GM19193 (cell line): Measurements from ENCODE around the gene RNF213.

Experiments used
- POLR2A ChIP-seq: IDR thresholded peaks from 4 replicates; pipeline ENCODE4 v1.6.1; 2011; ENCODE audit not compliant: insufficient read depth, insufficient read length; ENCODE audit errors: extremely low read depth

RNF213 gene

DNA sequence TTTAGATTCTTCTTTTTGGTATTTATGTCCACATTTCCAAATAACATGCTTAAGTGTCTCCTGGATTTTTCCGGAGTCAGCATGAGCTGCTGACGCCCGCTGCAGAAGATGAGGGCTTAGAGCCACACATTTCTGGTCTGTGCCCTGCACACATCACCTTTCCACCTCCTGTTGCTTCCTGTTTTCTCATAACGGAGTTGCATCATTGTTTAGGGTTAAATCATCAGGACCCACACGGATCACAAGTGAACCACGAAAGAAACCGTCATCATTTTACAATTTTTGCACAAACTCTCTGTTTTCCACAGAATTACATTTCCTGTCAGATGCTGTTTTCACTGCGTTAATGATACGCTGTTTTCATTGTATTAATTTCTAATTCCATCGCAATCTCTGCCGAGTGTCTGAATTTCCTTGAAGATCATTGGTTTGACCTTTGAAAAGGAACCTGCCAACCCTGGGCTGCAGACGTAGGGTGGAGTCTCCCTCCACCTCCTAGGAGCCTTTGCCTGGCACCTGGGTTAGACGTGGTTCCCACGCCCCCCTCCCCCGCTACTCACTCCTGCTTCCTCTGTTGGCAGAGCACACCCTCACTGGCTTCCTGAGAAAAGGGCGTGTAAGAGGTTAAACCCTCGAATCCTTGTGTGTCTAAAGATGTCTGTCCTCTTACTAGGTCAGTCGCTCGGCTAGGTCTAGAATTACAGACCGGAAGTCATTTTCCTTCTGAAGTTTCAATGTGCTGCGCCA, 68.2 kb downstream of the RNF213 start:
- no peak for TF ChIP-seq POLR2A

DNA sequence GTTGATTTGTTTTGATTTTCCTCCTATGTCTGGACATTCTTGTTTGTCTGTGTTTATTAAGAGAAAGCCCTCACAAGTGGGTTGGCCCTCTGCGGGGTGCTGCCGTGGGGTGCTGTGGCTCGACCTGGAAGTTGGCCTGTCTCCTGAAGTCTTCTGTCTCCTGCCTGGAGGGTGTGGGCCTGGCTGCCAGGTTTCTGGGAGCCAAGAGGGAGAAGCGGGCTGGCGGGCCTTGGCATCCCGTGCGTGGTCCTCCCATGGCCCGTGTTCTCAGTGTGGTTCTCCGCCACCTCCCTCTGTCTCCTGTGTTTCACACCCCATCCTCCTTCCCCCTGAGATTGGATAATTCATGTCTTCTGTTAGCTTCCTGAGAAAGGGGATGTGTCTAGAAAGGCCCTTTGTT, 69.6 kb downstream of the RNF213 start:
- TF ChIP-seq POLR2A, result no peak

DNA sequence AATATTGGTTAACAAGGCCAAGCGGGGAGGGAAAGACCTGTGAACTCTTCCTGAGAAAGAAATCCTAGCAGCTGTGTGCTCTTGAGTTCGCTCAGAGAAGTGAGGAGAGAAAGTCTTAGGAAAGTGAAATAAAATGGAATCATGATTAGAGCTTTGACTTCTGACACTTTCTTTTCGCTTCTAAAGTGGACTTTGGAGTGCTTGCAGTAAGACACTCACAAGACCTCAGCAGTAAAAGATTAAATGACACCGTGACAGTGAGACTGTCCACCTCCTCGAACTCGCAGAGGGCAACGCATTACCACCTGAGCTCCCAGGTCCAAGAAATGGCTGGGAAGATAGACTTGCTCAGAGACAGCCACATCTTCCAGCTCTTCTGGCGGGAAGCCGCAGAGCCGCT, 71.2 kb downstream of the RNF213 start:
- no peak for TF ChIP-seq POLR2A

DNA sequence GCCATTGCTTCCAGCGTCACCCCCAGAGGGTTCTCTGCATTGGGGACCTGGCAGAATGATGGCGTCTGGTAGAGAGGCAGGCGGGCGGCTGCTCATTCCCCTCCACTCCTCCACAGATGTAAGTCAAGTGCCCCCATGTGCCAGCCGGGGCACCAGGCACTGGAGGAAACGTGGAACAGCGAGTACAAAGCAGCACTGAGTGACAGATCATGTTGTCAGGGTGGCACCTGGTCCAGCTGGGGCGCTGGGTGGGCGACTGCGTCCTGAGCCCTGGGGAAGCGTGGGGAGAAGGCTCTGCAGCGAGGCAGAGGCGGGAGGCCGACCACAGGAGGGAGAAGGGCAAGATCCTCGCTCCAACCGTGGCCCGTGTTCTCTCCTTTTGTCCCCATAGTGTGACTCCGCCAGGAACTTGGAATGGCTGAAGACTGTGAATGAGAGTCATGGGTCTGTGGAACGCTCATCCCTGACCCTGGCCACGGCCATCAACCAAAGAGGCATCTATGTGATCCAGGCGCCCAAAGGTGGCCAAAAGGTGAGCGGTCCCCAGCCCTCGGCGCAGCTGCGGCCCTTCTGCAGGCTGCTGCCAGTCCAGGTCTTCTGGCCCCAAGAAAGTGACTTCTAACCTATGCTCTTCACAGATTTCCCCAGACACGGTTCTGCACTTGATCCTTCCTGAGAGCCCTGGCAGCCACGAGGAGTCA, 76.7 kb downstream of the RNF213 start:
- TF ChIP-seq POLR2A, result no peak

DNA sequence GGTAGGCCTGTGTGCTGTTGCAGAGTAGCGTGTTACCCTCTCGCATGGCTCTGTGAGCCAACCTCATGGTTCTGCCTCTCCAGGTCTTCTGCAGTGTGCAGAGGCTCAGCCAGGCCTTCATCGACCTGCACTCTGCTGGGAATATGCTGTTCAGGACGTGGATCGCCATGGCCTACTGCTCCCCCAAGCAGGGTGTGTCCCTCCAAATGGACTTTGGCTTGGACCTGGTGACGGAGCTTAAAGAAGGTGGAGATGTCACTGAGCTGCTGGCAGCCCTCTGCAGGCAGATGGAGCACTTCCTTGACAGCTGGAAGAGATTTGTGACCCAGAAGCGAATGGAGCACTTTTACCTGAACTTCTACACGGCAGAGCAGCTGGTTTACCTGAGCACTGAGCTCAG, 78.5 kb downstream of the RNF213 start:
- no peak for TF ChIP-seq POLR2A

DNA sequence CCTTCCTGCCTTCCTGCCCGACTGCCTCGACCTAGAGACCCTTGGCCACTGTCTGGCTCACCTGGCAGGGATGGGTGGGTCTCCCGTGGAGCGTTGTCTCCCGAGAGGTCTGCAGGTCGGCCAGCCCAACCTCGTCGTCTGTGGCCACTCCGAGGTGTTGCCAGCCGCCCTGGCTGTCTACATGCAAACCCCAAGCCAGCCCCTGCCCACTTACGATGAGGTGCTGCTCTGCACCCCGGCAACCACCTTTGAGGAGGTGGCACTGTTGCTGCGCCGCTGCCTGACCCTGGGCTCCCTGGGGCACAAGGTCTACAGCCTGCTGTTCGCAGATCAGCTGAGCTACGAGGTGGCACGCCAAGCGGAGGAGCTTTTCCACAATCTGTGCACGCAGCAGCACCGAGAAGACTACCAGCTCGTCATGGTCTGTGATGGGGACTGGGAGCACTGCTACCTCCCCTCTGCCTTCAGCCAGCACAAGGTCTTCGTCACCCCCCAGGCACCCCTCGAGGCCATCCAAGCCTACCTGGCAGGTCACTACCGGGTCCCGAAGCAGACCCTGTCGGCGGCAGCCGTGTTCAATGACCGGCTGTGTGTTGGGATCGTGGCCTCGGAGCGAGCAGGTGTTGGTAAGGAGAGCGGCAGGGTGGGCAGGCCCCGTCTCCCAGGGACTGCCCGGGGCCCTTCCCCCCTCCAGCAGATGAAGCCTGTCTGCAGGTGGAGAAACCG, 79.2 kb downstream of the RNF213 start:
- no peak for TF ChIP-seq POLR2A

DNA sequence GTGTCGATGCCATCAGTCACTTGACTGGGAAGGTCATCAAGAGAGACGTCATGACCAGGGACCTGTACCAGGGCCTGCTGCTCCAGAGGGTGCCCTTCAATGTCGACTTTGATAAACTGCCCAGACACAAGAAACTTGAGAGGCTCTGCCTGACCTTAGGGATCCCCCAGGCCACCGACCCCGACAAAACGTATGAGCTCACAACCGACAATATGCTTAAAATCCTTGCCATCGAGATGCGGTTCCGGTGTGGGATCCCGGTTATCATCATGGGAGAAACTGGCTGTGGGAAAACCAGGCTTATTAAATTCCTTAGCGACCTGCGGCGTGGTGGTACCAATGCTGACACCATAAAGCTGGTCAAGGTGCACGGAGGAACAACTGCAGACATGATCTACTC, 84.7 kb downstream of the RNF213 start:
- no peak for TF ChIP-seq POLR2A

DNA sequence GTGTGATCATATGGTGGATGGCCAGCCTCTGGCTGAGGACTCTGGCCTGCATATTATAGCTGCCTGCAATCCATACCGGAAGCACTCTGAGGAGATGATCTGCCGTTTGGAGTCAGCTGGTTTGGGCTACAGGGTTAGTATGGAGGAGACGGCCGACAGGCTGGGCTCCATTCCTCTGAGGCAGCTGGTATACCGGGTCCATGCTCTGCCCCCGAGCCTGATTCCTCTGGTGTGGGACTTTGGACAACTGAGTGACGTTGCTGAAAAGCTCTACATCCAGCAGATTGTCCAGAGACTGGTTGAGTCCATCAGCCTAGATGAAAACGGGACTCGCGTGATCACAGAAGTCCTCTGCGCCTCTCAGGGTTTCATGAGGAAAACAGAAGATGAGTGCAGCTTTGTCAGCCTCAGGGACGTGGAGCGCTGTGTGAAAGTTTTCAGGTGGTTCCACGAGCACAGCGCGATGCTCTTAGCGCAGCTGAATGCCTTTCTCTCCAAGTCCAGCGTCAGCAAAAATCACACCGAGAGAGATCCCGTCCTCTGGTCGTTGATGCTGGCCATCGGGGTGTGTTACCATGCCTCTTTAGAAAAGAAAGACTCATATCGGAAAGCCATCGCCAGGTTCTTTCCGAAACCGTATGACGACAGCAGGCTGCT, 85.3 kb downstream of the RNF213 start:
- TF ChIP-seq POLR2A, result no peak

DNA sequence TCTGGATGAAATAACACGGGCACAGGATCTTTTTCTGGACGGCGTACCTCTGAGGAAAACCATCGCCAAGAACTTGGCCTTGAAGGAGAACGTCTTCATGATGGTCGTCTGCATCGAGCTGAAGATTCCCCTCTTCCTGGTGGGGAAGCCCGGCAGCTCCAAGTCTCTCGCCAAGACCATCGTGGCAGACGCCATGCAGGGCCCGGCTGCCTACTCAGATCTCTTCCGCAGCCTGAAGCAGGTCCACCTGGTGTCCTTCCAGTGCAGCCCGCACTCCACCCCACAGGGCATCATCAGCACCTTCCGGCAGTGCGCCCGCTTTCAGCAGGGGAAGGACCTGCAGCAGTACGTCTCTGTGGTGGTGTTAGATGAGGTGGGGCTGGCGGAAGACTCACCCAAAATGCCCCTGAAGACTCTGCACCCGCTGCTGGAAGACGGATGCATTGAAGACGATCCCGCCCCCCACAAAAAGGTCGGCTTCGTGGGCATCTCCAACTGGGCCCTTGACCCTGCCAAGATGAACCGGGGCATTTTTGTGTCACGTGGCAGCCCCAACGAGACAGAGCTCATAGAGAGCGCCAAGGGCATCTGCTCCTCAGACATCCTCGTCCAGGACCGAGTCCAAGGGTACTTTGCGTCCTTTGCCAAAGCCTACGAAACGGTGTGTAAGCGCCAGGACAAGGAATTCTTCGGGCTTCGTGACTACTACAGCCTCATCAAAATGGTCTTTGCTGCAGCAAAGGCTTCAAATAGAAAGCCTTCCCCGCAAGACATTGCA, 86.0 kb downstream of the RNF213 start:
- TF ChIP-seq POLR2A, result no peak

DNA sequence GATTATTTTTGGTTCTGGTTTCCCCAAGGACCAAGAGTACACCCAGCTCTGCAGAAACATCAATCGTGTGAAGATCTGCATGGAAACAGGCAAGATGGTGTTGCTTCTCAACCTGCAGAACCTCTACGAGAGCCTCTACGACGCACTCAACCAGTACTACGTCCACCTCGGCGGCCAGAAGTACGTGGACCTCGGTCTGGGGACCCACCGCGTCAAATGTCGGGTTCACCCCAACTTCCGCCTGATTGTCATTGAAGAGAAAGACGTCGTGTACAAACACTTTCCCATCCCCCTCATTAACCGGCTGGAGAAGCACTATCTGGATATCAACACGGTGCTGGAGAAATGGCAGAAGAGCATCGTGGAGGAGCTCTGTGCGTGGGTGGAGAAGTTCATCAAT, 86.9 kb downstream of the RNF213 start:
- no peak for TF ChIP-seq POLR2A

- TF ChIP-seq POLR2A, result no peak
Observed at GRCh38 chr17:80347948-80348351, 87.3 kb downstream of the RNF213 start.

DNA sequence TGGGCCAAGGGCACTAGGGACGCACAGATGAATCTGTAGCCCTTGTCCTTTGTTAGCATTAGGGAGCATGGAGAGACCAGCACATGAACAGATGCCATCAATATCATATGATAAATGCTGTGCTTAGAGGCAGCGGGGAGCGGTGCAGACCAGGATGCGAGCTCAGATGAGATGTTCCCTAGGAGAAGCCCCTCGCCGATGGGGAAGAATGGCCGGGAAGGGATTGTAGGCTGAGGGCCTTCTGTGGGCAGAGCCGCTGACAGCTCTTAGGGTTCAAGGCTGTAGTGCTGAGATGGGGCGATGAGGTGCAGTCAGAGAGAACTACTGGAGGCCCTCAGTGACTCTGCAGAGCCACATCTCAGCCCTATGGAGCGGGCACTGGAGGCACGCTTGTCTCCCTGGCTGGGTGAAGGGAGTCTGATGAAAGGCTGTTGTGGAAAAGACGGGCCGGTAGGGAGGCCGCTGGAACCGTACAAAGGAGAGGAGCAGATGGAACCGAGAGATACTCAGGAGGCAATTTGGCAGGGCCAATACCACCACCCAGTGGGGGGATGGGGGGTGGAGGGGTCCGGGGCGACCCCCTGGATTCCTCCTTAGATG, 88.0 kb downstream of the RNF213 start:
- no peak for TF ChIP-seq POLR2A

GRCh38 chr17:80349151-80349651, 88.5 kb downstream of the RNF213 start:
- TF ChIP-seq POLR2A, result no peak

- TF ChIP-seq POLR2A, result no peak
Observed at GRCh38 chr17:80349751-80350150, 89.1 kb downstream of the RNF213 start.
